Inflammatory macrophage treated with lipopolysaccharide for 4 hours (primary cell): ENCODE results near the gene PPAN.
A peak's percentile ranks its signal among the peaks of the same experiment; 100 is the strongest.

Experiments
- DNase-seq: peaks from one replicate; pipeline ENCODE4 v3.0.0-alpha.2; 2020

Gene PPAN, protein sequence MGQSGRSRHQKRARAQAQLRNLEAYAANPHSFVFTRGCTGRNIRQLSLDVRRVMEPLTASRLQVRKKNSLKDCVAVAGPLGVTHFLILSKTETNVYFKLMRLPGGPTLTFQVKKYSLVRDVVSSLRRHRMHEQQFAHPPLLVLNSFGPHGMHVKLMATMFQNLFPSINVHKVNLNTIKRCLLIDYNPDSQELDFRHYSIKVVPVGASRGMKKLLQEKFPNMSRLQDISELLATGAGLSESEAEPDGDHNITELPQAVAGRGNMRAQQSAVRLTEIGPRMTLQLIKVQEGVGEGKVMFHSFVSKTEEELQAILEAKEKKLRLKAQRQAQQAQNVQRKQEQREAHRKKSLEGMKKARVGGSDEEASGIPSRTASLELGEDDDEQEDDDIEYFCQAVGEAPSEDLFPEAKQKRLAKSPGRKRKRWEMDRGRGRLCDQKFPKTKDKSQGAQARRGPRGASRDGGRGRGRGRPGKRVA

GRCh38 chr19:10106100-10106936, at the start of gene PPAN:
TSS of gene PPAN (plus strand) at chr19:10106362. CDS start at chr19:10106395, 33 bp downstream.
- peak; percentile 99 for DNase-seq

- DNase-seq: no peak
Observed at GRCh38 chr19:10061717-10062310, 44.3 kb upstream of the PPAN start.

DNA sequence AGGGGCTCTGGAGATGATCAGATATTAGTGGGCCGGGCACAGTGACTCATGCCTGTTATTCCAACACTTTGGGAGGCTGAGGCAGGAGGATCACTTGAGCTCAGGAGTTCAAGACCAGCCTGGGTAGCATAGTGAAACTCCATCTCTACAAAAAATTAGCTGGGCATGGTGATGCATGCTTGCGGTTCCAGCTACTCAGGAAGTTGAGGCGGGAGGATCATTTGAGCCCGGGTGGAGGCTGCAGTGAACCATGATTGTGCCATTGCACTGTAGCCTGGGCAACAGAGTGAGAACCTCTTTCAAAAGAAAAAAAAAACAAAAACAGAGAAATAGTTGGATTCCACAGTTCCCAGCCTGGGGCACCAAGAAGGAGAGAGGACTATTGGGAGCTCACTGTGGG, 38.0 kb upstream of the PPAN start:
- no peak for DNase-seq

GRCh38 chr19:10069046-10069445, 37.1 kb upstream of the PPAN start:
- no peak for DNase-seq

GRCh38 chr19:10070730-10071446, 35.3 kb upstream of the PPAN start:
- no peak for DNase-seq

DNA sequence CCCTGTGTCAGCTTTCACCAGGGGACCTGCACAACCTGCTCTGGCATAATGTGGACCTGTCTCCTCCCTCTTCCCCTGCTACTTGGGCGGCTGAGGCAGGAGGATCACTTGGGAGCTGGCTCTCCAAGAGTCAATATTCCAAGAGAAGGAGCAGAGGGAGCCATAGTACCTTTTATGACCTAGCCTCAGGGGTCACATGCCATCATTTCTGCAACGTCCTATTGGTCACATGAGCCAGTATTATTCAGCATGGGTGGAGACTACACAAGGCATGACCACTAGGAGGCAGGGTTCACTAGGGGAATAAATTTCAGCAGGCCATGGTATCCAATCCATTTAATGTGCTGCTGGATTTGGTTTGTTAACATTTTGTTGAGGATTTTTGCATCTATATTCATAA, 32.0 kb upstream of the PPAN start:
- peak; percentile 31 for DNase-seq

GRCh38 chr19:10076535-10076934, 29.6 kb upstream of the PPAN start:
- no peak for DNase-seq

- peak; percentile 27 for DNase-seq
Observed at GRCh38 chr19:10078329-10078728, 27.8 kb upstream of the PPAN start.

DNA sequence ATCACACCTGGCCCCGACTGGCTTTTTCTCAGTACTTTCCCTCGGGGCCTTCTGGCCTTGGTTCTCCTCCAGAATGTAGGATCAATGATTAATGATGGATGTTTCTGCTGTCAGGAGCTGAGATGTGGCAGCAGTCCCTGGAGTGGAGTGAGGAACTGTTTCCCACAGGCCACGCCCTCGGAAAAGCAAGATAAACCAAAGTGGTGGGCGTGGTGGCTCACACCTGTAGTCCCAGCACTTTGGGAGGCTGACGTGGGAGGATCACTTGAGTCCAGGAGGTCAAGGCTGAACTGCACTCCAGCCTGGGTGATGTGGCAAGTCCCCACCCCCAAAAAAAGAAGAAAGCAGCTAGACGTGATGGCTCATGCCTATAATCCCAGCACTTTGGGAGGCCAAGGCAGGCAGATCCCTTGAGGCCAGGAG, 27.1 kb upstream of the PPAN start:
- no peak for DNase-seq

GRCh38 chr19:10083911-10084310, 22.3 kb upstream of the PPAN start:
- no peak for DNase-seq

DNA sequence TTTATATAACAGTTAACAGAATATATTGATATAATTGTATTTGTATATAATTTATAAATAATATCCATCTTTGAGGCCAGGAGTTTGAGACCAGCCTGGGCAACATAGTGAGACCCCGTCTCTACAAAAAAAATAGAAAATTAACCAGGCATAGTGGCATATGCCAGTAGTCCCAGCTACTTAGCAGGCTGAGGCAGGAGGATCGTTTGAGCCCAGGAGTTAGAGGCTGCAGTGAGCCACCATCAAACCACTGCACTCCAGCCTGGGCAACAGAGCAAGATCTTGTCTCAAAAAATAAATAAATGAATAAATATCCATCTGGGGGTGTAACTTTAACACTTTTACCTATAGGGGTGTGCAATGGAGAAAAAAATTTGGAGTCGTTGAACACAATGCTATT, 21.4 kb upstream of the PPAN start:
- DNase-seq: no peak

DNA sequence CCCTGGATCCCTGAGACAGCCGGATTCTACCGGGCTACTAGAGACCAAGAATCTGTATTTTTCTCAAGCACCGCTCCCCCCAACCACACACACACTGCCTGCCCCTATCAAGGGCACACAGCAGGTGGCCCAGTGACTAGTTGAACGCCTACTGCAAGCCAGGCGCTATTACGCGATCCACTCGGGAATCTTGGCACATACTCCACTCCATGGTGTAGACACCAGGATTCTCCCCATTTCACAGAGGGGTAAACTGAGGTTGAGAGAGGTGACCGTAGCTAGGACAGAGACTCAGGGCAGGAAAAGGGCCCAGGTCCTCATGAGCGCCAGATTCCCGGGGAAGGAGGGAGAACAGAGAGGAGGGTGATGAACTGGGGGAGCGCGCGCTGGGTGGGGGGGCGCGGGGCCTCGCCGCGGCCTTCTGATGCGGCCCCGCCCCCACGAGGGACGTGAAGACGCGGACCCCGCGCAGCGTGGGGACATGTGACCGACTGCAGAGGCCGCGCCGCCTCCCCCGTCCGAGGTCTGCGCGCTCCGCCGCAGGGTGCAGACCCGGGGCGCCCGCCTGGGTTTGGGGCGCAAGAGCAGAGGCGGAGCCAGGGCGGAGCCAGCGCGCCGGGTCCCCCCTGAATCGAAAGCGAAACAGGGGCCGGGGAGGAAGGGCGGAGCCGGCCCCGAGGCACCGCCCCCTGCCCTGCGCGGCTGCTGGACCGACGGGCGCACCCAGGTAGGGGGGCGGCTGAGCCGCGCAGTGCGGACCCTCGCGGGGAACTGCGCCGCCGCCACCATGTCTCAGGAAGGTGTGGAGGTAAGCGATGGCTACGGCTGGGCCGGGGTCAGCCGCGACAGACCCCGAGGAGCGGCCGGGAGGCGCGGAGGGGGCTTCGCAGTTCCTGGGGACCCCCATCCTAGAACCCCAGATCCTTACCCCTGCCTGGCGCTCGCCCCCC, 20.2 kb upstream of the PPAN start, which contains the start of gene SHFL:
Gene SHFL, plus strand, starts transcription at position 677 of the 950 bp plus-strand sequence. Its CDS starts 111 bp downstream, at position 788.
- DNase-seq: peak; percentile 83

- no peak for DNase-seq
Observed at GRCh38 chr19:10086591-10087192, 19.5 kb upstream of the PPAN start.

- no peak for DNase-seq
Observed at GRCh38 chr19:10087296-10088061, 18.7 kb upstream of the PPAN start.

DNA sequence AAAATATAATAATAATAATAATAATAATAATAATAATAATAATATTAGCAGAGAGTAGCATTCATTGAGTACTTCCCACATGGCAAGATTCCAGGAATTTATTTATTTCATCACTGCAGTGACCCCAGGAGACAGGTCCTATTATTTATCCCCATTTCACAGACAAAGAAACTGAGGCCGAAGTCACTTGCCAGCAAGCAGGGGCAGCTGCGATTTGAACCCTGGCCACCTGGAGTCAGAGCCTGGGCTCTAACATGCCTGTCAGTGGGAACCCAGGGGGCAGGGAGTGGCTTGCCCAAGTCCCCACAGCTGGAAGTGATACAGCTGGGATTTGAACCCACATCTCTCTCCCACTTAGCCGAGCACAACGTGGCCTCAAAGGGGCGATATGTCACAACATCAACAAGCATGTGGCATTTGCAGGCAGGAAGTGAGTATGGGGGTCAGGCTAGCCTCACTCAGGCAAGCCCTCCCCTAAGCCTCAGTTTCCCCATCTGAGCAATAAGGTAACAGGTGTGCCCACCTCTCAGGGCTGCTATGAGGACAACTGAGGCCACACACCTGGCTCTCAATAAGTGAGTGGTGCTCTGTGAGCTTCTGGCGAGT, 17.1 kb upstream of the PPAN start:
- DNase-seq: no peak

GRCh38 chr19:10089801-10090375, 16.3 kb upstream of the PPAN start:
- DNase-seq: no peak

DNA sequence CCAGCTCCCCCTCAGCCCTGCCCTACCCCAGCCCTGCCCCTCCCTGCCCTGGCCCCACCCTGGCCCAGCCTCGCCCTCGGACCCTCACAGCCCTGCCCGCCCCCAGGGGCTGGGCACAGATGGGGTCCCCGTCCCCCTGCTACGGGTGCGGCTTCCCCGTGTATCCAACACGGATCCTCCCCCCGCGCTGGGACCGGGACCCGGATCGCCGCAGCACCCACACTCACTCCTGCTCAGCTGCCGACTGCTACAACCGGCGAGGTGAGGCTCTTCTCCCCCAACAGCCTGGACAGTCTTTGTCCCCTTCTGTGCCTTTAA, 14.8 kb upstream of the PPAN start:
- DNase-seq: no peak

- DNase-seq: no peak
Observed at GRCh38 chr19:10091895-10092641, 14.1 kb upstream of the PPAN start.
